Sigmoid colon (tissue), 4 donors: ENCODE measurements around the gene SYNE3.

ENCODE experiments used
- CTCF ChIP-seq, 4 experiments: fragments of 450-650 bp in 3 of 4; fragments of 200-600 bp in 1 of 4; IDR thresholded peaks; one replicate each; pipeline ENCODE4 v1.5.1; 2016 to 2019; ENCODE audit warnings: antibody characterized with exemption in 4 of 4, mild to moderate bottlenecking in 3 of 4, moderate library complexity in 2 of 4
- POLR2AphosphoS5 ChIP-seq, 4 donors: sonication (generic); formaldehyde crosslinking; IDR thresholded peaks; one replicate each; pipeline ENCODE4 v1.6.1; 2017; ENCODE audit warnings: antibody characterized with exemption in 4 of 4

- TF ChIP-seq CTCF (IDR thresholded peaks at IDR 0.05) (no peak), POLR2AphosphoS5 (IDR thresholded peaks at IDR 0.05) (no peak)
These were observed 4.8 kb downstream of the SYNE3 start for GRCh38 chr14:95511687-95512086.
